Neural cell (in vitro differentiated cells): ENCODE measurements around the gene ARHGAP18. TPM values are rescaled to one million over a fixed set of nuclear protein-coding genes. Genes with fewer than 3 reads are reported as not detected.

Experiments
- H2AFZ ChIP-seq: fragments of 200-600, 300-800 bp; sonication (generic), shearing (Covaris generic); 2 replicates; pipeline ENCODE4 v1.6.0; 2014; ENCODE audit warnings: low read depth, mild to moderate bottlenecking, antibody characterized with exemption, low read length, moderate library complexity
- H3F3A ChIP-seq: fragments of 200-600 bp; shearing (Covaris generic); 2 replicates; pipeline ENCODE4 v1.6.1; 2016; ENCODE audit warnings: mild to moderate bottlenecking, moderate library complexity, mixed read lengths, antibody characterized with exemption, low read length; ENCODE audit not compliant: insufficient read depth, poor library complexity, severe bottlenecking
- H3K27ac ChIP-seq: fragments of 200-600, 300-800 bp; sonication (generic), shearing (Covaris generic); 2 replicates; pipeline ENCODE4 v1.5.1; 2014; ENCODE audit warnings: mild to moderate bottlenecking, low read length, moderate library complexity
- H3K27me3 ChIP-seq: fragments of 300-800, 200-600 bp; sonication (generic), shearing (Covaris generic); 2 replicates; pipeline ENCODE4 v1.6.0; 2014; ENCODE audit warnings: mild to moderate bottlenecking, low read depth, low read length, moderate library complexity; ENCODE audit not compliant: insufficient read depth
- H3K36me3 ChIP-seq: fragments of 300-800, 200-600 bp; sonication (generic), shearing (Covaris generic); 2 replicates; pipeline ENCODE4 v1.5.1; 2014; ENCODE audit warnings: mild to moderate bottlenecking, antibody characterized with exemption, low read length, moderate library complexity; ENCODE audit not compliant: insufficient read depth
- H3K4me2 ChIP-seq: fragments of 300-800, 200-600 bp; sonication (generic), shearing (Covaris generic); 2 replicates; pipeline ENCODE4 v1.6.0; 2014; ENCODE audit warnings: mild to moderate bottlenecking, low read length
- H3K4me3 ChIP-seq: fragments of 300-800, 200-600 bp; sonication (generic), shearing (Covaris generic); 2 replicates; pipeline ENCODE4 v1.5.1; 2014; ENCODE audit warnings: mild to moderate bottlenecking, low read length, moderate library complexity
- H3K79me2 ChIP-seq: fragments of 200-600 bp; shearing (Covaris generic); replicated peaks from 2 replicates; pipeline ENCODE4 v1.6.0; 2014; ENCODE audit warnings: mild to moderate bottlenecking, low read length, moderate library complexity; ENCODE audit not compliant: insufficient read depth
- H3K9ac ChIP-seq: fragments of 300-800, 200-600 bp; sonication (generic), shearing (Covaris generic); 2 replicates; pipeline ENCODE4 v1.6.1; 2016; ENCODE audit warnings: mild to moderate bottlenecking, low read length, mixed read lengths
- H3K9me2 ChIP-seq: fragments of 200-600 bp; shearing (Covaris generic); 2 replicates; pipeline ENCODE4 v1.6.1; 2016; ENCODE audit warnings: mild to moderate bottlenecking, low read length, mixed read lengths; ENCODE audit not compliant: insufficient read depth
- H3K9me3 ChIP-seq: fragments of 200-600, 300-800 bp; sonication (generic), shearing (Covaris generic); 2 replicates; pipeline ENCODE4 v1.6.1; 2016; ENCODE audit warnings: mild to moderate bottlenecking, mixed run types, low read length, moderate library complexity, mixed read lengths
- H4K20me1 ChIP-seq: fragments of 200-600 bp; shearing (Covaris generic); 2 replicates; pipeline ENCODE4 v1.6.1; 2016; ENCODE audit warnings: mild to moderate bottlenecking, mixed run types; ENCODE audit not compliant: insufficient read depth
- EP300 ChIP-seq: fragments of 450-650 bp; conservative IDR thresholded peaks from 2 replicates; pipeline ENCODE4 v1.6.1; 2014; ENCODE audit warnings: antibody characterized with exemption, mild to moderate bottlenecking, moderate library complexity; ENCODE audit not compliant: poor library complexity, severe bottlenecking
- EZH2 ChIP-seq: fragments of 200-600, 300-800 bp; shearing (Covaris generic), sonication (generic); IDR thresholded peaks from 2 replicates; pipeline ENCODE4 v1.6.1; 2014; ENCODE audit warnings: antibody characterized with exemption, low read length, borderline replicate concordance, mild to moderate bottlenecking; ENCODE audit not compliant: insufficient read depth, poor library complexity, severe bottlenecking
- MXI1 ChIP-seq: fragments of 450-650 bp; conservative IDR thresholded peaks from 2 replicates; pipeline ENCODE4 v1.6.1; 2014; ENCODE audit warnings: antibody characterized with exemption, mild to moderate bottlenecking; ENCODE audit not compliant: poor library complexity, severe bottlenecking
- POLR2AphosphoS5 ChIP-seq: IDR thresholded peaks from 2 replicates; pipeline ENCODE4 v1.6.1; 2012
- RAD21 ChIP-seq: fragments of 450-650 bp; conservative IDR thresholded peaks from 2 replicates; pipeline ENCODE4 v1.6.1; 2014; ENCODE audit warnings: antibody characterized with exemption, mild to moderate bottlenecking, moderate library complexity
- SMC3 ChIP-seq: fragments of 450-650 bp; conservative IDR thresholded peaks from 2 replicates; pipeline ENCODE4 v1.6.1; 2014; ENCODE audit warnings: antibody characterized with exemption, mild to moderate bottlenecking, moderate library complexity; ENCODE audit not compliant: poor library complexity
- TAF1 ChIP-seq: IDR thresholded peaks from 2 replicates; pipeline ENCODE4 v1.6.1; 2012; ENCODE audit warnings: low read depth
- polyA plus RNA-seq: library from polyadenylated mRNA; depleted of rRNA; stranded (reverse); fragments of >200 nt; gene quantifications from 2 replicates; pipeline ENCODE4 v1.2.3, GENCODE V29; 2014
- TF ChIP-seq, protein P1 (sequence below): fragments of 450-650 bp; IDR thresholded peaks from 2 replicates; pipeline ENCODE4 v1.5.1; 2014; ENCODE audit warnings: antibody characterized with exemption, mild to moderate bottlenecking, moderate library complexity; ENCODE audit not compliant: poor library complexity, severe bottlenecking
- TF ChIP-seq, protein P2 (sequence below): IDR thresholded peaks from 2 replicates; pipeline ENCODE4 v1.6.1; 2012; ENCODE audit warnings: borderline replicate concordance

ARHGAP18 gene
- polyA plus RNA-seq, 1 donor from 2014 or later, result 4.7 TPM

DNA sequence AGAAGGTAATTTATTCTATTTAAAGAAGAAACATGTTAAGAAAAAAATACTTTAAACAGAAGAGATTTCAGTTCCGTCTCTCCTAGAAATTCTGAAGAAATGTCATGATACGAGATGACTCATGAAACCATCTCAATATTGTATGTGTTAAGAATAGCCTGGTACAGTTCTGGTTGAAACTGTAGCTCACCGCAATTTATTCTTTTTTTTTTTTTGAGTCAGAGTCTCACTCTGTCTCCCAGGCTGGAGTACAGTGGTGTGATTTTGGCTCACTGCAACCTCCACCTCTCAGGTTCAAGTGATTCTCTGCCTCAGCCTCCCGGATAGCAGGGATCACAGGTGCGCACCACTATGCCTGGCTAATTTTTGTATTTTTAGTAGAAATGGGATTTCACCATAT lies 103.3 kb downstream of the ARHGAP18 start:
- no peak overlapping the region for H3K27ac ChIP-seq
- TF ChIP-seq EZH2 (no peak), EP300 (no peak), POLR2AphosphoS5 (no peak), TAF1 (no peak), RAD21 (no peak), MXI1 (no peak), SMC3 (no peak)
- TF ChIP-seq, protein P1, sequence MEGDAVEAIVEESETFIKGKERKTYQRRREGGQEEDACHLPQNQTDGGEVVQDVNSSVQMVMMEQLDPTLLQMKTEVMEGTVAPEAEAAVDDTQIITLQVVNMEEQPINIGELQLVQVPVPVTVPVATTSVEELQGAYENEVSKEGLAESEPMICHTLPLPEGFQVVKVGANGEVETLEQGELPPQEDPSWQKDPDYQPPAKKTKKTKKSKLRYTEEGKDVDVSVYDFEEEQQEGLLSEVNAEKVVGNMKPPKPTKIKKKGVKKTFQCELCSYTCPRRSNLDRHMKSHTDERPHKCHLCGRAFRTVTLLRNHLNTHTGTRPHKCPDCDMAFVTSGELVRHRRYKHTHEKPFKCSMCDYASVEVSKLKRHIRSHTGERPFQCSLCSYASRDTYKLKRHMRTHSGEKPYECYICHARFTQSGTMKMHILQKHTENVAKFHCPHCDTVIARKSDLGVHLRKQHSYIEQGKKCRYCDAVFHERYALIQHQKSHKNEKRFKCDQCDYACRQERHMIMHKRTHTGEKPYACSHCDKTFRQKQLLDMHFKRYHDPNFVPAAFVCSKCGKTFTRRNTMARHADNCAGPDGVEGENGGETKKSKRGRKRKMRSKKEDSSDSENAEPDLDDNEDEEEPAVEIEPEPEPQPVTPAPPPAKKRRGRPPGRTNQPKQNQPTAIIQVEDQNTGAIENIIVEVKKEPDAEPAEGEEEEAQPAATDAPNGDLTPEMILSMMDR, result no peak
- TF ChIP-seq, protein P2, sequence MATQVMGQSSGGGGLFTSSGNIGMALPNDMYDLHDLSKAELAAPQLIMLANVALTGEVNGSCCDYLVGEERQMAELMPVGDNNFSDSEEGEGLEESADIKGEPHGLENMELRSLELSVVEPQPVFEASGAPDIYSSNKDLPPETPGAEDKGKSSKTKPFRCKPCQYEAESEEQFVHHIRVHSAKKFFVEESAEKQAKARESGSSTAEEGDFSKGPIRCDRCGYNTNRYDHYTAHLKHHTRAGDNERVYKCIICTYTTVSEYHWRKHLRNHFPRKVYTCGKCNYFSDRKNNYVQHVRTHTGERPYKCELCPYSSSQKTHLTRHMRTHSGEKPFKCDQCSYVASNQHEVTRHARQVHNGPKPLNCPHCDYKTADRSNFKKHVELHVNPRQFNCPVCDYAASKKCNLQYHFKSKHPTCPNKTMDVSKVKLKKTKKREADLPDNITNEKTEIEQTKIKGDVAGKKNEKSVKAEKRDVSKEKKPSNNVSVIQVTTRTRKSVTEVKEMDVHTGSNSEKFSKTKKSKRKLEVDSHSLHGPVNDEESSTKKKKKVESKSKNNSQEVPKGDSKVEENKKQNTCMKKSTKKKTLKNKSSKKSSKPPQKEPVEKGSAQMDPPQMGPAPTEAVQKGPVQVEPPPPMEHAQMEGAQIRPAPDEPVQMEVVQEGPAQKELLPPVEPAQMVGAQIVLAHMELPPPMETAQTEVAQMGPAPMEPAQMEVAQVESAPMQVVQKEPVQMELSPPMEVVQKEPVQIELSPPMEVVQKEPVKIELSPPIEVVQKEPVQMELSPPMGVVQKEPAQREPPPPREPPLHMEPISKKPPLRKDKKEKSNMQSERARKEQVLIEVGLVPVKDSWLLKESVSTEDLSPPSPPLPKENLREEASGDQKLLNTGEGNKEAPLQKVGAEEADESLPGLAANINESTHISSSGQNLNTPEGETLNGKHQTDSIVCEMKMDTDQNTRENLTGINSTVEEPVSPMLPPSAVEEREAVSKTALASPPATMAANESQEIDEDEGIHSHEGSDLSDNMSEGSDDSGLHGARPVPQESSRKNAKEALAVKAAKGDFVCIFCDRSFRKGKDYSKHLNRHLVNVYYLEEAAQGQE, result no peak
- H3K4me2 ChIP-seq, result no peak overlapping the region
- H3K9me3 ChIP-seq, result no peaks in the 10 kb centered on the region
- no peak overlapping the region for H2AFZ ChIP-seq
- H4K20me1 ChIP-seq, result no peaks in the 10 kb centered on the region
- H3K36me3 ChIP-seq, result no peaks in the 10 kb centered on the region
- H3K9me2 ChIP-seq, result peaks cover 2% of the 10 kb centered on the region
- H3K4me3 ChIP-seq, result no peak overlapping the region
- H3K27me3 ChIP-seq, result no peaks in the 10 kb centered on the region
- no peak overlapping the region for H3K9ac ChIP-seq
- no peaks in the 10 kb centered on the region for H3K79me2 ChIP-seq
- H3F3A ChIP-seq, result no peaks in the 10 kb centered on the region

DNA sequence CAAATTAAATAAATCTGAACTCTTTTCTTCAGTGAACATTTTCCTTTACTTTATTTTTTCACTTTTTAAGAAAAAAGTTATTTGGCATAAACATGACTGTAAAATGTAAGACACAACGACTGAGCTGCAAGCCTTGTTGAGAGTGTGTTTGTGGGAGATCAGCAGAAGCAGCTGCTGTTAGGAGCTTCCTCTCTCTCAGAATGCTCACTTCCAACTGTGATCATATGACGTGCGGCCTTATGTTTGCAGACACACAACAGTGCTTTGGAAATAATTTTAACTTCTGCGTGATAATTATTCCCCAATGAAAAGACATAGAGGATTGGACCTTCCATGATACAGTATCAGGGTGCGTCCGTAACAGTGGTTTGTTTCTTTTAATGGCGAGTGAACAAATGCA lies 104.0 kb downstream of the ARHGAP18 start:
- Histone ChIP-seq H3K27ac (no peak overlapping the region), H2AFZ (no peak overlapping the region), H3F3A (no peaks in the 10 kb centered on the region), H3K9ac (no peak overlapping the region), H3K4me2 (no peak overlapping the region), H3K27me3 (no peaks in the 10 kb centered on the region), H3K36me3 (no peaks in the 10 kb centered on the region), H3K79me2 (no peaks in the 10 kb centered on the region), H3K9me3 (no peaks in the 10 kb centered on the region), H3K4me3 (no peak overlapping the region), H4K20me1 (no peaks in the 10 kb centered on the region), H3K9me2 (peaks cover 2% of the 10 kb centered on the region)
- TF ChIP-seq MXI1, result no peak
- TF ChIP-seq, protein P2, result no peak
- no peak for TF ChIP-seq SMC3
